Measurements from ENCODE around the gene HCFC1R1.

Gene HCFC1R1

GRCh38 chr16:2975161-2975795 is 48.5 kb downstream of the HCFC1R1 start:
- DNase-seq (ENCODE audit: low spot score): no peak

DNA sequence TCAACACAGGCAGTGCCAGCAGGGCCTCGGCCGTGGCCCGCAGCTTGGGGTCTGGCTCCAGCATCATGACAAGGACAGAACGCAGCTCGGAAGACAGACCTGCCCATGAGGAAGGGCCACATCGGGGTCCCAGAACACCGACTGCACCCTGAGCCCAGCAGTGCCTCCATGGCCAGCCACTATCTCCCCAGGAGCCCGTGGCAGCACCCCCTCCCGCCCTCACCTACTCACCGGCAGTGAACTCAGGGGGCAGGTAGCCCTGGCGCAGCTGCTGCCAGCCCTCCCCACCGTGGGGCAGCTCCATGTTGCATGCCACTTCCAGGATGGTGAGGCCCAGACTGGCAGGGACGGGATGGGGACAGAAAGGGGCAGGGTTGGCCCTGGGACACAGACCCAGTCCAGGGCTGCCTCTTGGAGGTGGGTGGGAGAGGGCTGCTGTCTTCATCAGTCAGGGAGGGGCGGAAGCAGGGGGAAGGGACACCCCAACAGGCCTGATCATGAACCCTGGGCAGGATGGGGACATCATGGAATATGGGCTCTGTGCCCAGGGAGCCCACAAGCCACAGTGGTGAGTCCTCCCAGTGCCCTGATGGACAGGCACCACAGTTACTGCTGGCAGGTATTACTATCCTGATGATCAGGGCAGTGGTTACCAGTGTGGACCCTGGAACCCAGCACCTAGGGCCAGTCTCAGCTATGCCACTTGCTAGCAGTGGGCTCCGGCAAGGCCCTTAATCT is 49.3 kb downstream of the HCFC1R1 start:
- DNase-seq (ENCODE audit: low spot score): no peak

DNA sequence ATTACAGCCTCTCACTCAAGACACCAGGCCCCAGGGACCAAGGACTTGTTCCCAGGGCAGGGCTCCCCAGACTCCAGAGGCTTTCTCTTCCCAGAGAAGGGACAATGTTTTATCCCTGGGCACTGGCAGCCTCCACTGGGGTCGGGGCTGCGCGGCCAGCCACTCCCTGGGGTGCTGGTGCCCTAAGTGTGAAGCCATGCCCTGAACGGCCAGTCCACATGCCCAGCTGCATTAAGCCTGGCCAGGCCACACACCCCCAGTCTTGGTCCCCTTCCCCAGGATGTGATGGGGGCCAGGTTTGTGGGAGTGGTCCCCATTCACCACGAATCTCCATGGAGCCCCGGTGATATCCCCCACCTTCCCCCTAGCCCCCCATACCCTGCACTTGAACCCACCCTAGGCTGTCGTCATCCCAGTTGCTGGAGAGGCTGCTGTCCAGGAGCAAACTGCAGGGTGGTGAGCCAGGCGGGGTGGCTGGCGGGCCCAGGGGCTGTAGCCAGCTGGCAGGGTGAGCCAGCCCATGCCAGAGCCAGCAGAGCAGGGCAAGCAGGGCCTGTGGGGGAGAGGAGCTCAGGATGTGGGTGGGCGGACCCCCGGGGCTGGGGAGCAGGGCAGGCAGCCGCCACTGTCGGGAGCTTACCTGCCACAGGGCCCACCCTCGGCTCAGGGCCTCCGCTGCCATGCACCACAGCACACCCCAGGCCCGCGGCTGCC is 50.0 kb downstream of the HCFC1R1 start:
- no peak for DNase-seq (ENCODE audit: low spot score)

DNA sequence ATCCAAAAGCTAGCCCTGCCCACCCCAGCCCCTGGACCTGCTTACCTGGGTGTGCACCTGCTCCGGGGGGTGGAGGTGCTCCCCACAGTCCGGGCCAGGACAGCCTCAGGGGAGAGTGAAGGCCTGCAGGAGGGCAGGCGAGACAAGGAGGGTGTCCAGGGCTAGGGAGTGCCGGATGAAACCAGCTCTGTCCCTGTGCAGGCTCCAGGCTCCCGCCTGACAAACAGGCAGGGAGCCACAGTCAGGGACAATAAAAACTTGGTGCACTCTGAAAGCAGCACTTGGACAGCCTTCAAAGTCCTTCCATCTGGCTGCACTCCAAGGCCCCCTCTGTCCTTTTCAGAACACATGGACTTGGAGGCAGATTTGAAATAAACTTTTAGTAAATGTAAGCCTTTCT is 50.6 kb downstream of the HCFC1R1 start:
- no peak for DNase-seq (ENCODE audit: low spot score)
